ENCODE data around the gene EFHD2.
A peak's percentile ranks its signal among the peaks of the same experiment; 100 is the strongest.

Gene EFHD2

DNA sequence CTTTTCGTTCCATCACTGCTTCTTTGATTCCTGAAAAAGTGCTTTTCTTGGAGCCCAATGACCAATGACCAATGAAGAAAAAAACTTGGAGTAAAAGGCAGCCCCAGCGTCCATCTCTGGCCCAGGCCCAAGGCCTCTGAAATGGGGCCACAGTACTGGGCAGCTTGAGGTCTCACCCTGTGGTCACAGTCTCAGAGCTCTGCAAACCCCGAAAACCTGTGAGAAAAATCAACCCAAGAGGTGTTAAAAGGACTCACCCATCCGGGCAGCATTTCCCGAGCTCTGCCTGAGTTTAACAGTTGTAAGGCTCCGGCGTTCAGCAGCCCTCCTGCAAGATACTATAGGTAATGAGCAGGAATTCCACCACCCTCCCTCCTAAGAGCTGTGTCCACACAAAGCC lies 2.1 kb upstream of the EFHD2 start:
- H3K23ac ChIP-seq (ENCODE audit: low read length): no peak overlapping the region
- no peak overlapping the region for H3K18ac ChIP-seq (ENCODE audit: low read length)
- peaks cover 2% of the 10 kb centered on the region for H3K79me2 ChIP-seq (ENCODE audit: control insufficient read depth, insufficient read depth, low read length, poor library complexity)
- no peaks in the 10 kb centered on the region for H3K36me3 ChIP-seq (ENCODE audit: control insufficient read depth in 1 of 2, insufficient read depth in 2 of 2, low read length in 2 of 2)
- peaks cover 20 to 28% of the 10 kb centered on the region in 2 experiments for H3K4me1 ChIP-seq (ENCODE audit: control insufficient read depth in 1 of 2, insufficient read depth in 2 of 2, low read length in 2 of 2)
- no peak overlapping the region for H3K4me3 ChIP-seq (ENCODE audit: low read depth, low read length)
- no peak overlapping the region for H2BK120ac ChIP-seq (ENCODE audit: insufficient read depth, low read length, poor library complexity)
- no peaks in the 10 kb centered on the region for H3K27me3 ChIP-seq (ENCODE audit: insufficient read depth, low read length)
- H3K4me2 ChIP-seq (ENCODE audit: low read length): no peak overlapping the region
- no peak overlapping the region for H2BK5ac ChIP-seq (ENCODE audit: low read depth, low read length, poor library complexity)
- no peak overlapping the region for H4K8ac ChIP-seq (ENCODE audit: low read depth, low read length)
- no peak overlapping the region for H3K27ac ChIP-seq (ENCODE audit: low read depth, low read length)
- H3K9me3 ChIP-seq (ENCODE audit: insufficient read depth, low read depth, low read length): no peaks in the 10 kb centered on the region
- H3K14ac ChIP-seq (ENCODE audit: low read length): no peak overlapping the region
- peaks cover 11% of the 10 kb centered on the region for H3K79me1 ChIP-seq (ENCODE audit: low read length)
- H2BK12ac ChIP-seq (ENCODE audit: low read length): no peak overlapping the region
- H4K12ac ChIP-seq (ENCODE audit: low read depth, low read length): no peak overlapping the region
- H3K4ac ChIP-seq (ENCODE audit: low read depth, low read length): no peak overlapping the region
- no peak overlapping the region for H4K91ac ChIP-seq (ENCODE audit: low read depth, low read length)
- DNase-seq: no peak
- no peak overlapping the region for H2AFZ ChIP-seq (ENCODE audit: insufficient read depth, low read length, poor library complexity)
- no peak overlapping the region for H3K9ac ChIP-seq (ENCODE audit: low read length)
- no peak overlapping the region for H2AK5ac ChIP-seq (ENCODE audit: low read length)
- WGBS (ENCODE audit: extremely low coverage, insufficient coverage, insufficient read length): no CpG with 5 or more reads among the region's 7 CpGs

DNA sequence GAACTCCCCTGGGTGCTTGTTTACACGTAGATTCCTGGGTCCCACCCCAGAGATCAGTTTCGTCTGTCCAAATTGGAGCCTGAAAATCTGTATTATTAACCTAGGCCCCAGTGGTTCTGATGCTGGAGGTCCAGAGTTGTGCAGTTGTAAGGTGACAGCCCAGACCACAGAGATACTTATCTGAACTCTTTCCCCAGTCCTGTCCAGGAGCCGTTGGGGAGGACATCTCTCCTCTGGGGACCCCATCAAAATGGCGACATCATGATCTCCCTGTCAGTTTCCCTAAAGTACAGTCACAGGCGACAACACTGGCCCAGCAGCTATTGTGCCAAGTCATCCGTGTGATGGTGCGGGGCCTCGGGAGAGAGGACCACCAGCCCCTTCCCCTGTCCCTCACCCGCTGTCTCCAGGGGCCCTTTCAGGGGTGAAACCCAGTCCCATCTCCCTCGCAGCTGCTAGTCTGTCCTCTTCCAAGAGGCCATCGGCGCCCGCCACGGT lies 749 bp upstream of the EFHD2 start:
- Histone ChIP-seq H2BK120ac (ENCODE audit: insufficient read depth, low read length, poor library complexity) (no peak overlapping the region), H4K91ac (ENCODE audit: low read depth, low read length) (no peak overlapping the region), H3K36me3 (ENCODE audit: control insufficient read depth in 1 of 2, insufficient read depth in 2 of 2, low read length in 2 of 2) (no peaks in the 10 kb centered on the region), H3K4me1 (ENCODE audit: control insufficient read depth in 1 of 2, insufficient read depth in 2 of 2, low read length in 2 of 2) (peaks cover 20 to 28% of the 10 kb centered on the region in 2 experiments), H3K27me3 (ENCODE audit: insufficient read depth, low read length) (no peaks in the 10 kb centered on the region), H2AFZ (ENCODE audit: insufficient read depth, low read length, poor library complexity) (no peak overlapping the region), H3K4ac (ENCODE audit: low read depth, low read length) (no peak overlapping the region), H3K9me3 (ENCODE audit: insufficient read depth, low read depth, low read length) (no peaks in the 10 kb centered on the region), H2AK5ac (ENCODE audit: low read length) (no peak overlapping the region), H3K79me1 (ENCODE audit: low read length) (peaks cover 11% of the 10 kb centered on the region), H3K14ac (ENCODE audit: low read length) (no peak overlapping the region), H3K27ac (ENCODE audit: low read depth, low read length) (no peak overlapping the region), H2BK5ac (ENCODE audit: low read depth, low read length, poor library complexity) (no peak overlapping the region), H3K18ac (ENCODE audit: low read length) (peak overlapping the region; percentile 4), H3K9ac (ENCODE audit: low read length) (no peak overlapping the region), H4K12ac (ENCODE audit: low read depth, low read length) (no peak overlapping the region), H3K79me2 (ENCODE audit: control insufficient read depth, insufficient read depth, low read length, poor library complexity) (peaks cover 2% of the 10 kb centered on the region), H2BK12ac (ENCODE audit: low read length) (no peak overlapping the region), H3K23ac (ENCODE audit: low read length) (no peak overlapping the region), H4K8ac (ENCODE audit: low read depth, low read length) (no peak overlapping the region), H3K4me3 (ENCODE audit: low read depth, low read length) (peak overlapping the region; percentile 90), H3K4me2 (ENCODE audit: low read length) (peak overlapping the region; percentile 85)
- WGBS (ENCODE audit: extremely low coverage, insufficient coverage, insufficient read length): no CpG with 5 or more reads among the region's 14 CpGs
- no peak for DNase-seq

DNA sequence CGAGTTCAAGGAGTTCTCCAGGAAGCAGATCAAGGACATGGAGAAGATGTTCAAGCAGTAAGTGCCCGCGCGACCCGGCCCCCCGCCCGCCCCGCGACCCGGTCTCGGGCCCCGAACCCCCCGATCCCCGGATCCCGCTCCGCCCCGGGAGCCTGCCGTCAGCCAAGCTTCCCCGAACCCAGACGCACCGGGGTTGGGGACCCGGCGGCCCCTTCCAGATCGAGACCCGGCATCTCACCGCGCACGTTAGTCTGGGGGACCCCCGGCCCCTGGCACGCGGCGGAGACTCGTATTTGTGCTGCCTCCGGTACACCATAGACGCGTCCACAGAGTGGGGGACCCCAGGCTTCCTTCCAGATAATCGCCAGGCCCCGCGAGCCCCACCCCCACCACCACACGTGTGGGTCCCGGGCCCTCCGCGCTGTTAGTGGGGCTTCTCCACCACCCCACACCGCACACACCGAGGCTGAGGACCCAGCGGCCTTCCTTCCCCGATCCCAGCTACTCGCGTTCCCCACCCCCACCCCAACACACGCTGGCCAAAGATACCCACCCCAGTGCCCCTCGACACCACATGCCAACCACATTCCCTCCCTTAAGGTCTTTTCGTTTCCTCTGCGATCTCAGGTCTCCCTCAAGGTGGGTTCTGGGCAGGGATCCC lies 665 bp downstream of the EFHD2 start:
- Histone ChIP-seq H3K27ac (ENCODE audit: low read depth, low read length) (no peak overlapping the region), H3K79me1 (ENCODE audit: low read length) (peaks cover 11% of the 10 kb centered on the region), H4K8ac (ENCODE audit: low read depth, low read length) (peak overlapping the region; percentile 75), H3K4me1 (ENCODE audit: control insufficient read depth in 1 of 2, insufficient read depth in 2 of 2, low read length in 2 of 2) (peaks cover 20 to 28% of the 10 kb centered on the region in 2 experiments), H3K4ac (ENCODE audit: low read depth, low read length) (peak overlapping the region; percentile 18), H3K18ac (ENCODE audit: low read length) (peak overlapping the region; percentile 64), H3K4me2 (ENCODE audit: low read length) (peak overlapping the region; percentile 85), H3K14ac (ENCODE audit: low read length) (peak overlapping the region; percentile 67), H4K91ac (ENCODE audit: low read depth, low read length) (peak overlapping the region; percentile 56), H3K27me3 (ENCODE audit: insufficient read depth, low read length) (no peaks in the 10 kb centered on the region), H2AFZ (ENCODE audit: insufficient read depth, low read length, poor library complexity) (peak overlapping the region; percentile 55), H3K23ac (ENCODE audit: low read length) (no peak overlapping the region), H3K4me3 (ENCODE audit: low read depth, low read length) (peak overlapping the region; percentile 90), H2AK5ac (ENCODE audit: low read length) (peak overlapping the region; percentile 50), H3K9ac (ENCODE audit: low read length) (peak overlapping the region; percentile 20), H3K36me3 (ENCODE audit: control insufficient read depth in 1 of 2, insufficient read depth in 2 of 2, low read length in 2 of 2) (peaks cover 0 to 2% of the 10 kb centered on the region in 2 experiments), H4K12ac (ENCODE audit: low read depth, low read length) (peak overlapping the region; percentile 43), H3K79me2 (ENCODE audit: control insufficient read depth, insufficient read depth, low read length, poor library complexity) (peaks cover 2% of the 10 kb centered on the region), H2BK5ac (ENCODE audit: low read depth, low read length, poor library complexity) (no peak overlapping the region), H2BK12ac (ENCODE audit: low read length) (no peak overlapping the region), H3K9me3 (ENCODE audit: insufficient read depth, low read depth, low read length) (no peaks in the 10 kb centered on the region), H2BK120ac (ENCODE audit: insufficient read depth, low read length, poor library complexity) (no peak overlapping the region)
- DNase-seq: no peak
- WGBS (ENCODE audit: extremely low coverage, insufficient coverage, insufficient read length): no CpG with 5 or more reads among the region's 53 CpGs

DNA sequence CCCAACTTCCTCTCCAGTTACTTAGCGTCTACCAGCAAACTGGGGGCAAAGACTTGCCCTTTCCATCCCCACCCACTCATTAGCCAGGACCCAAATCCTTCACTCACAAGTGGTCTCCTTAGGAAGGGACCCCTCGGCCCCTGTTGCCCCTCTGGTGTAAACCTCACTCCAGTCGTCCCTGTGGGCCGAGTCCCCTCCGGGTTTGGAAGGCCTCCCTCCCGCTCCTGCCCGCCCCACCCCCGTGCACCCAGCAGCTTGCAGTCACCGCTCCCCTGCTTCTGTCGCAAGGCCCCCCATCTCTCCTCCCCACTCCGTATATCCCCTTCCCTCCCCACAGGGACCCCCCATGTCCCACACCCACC lies 1.2 kb downstream of the EFHD2 start:
- Histone ChIP-seq H3K4ac (ENCODE audit: low read depth, low read length) (peak overlapping the region; percentile 13), H2AFZ (ENCODE audit: insufficient read depth, low read length, poor library complexity) (no peak overlapping the region), H3K9ac (ENCODE audit: low read length) (no peak overlapping the region), H2AK5ac (ENCODE audit: low read length) (peak overlapping the region; percentile 50), H3K79me2 (ENCODE audit: control insufficient read depth, insufficient read depth, low read length, poor library complexity) (peaks cover 2% of the 10 kb centered on the region), H3K27ac (ENCODE audit: low read depth, low read length) (no peak overlapping the region), H4K91ac (ENCODE audit: low read depth, low read length) (no peak overlapping the region), H3K4me1 (ENCODE audit: control insufficient read depth in 1 of 2, insufficient read depth in 2 of 2, low read length in 2 of 2) (peaks cover 23 to 31% of the 10 kb centered on the region in 2 experiments), H3K36me3 (ENCODE audit: control insufficient read depth in 1 of 2, insufficient read depth in 2 of 2, low read length in 2 of 2) (peaks cover 0 to 2% of the 10 kb centered on the region in 2 experiments), H3K9me3 (ENCODE audit: insufficient read depth, low read depth, low read length) (no peaks in the 10 kb centered on the region), H2BK120ac (ENCODE audit: insufficient read depth, low read length, poor library complexity) (no peak overlapping the region), H3K4me3 (ENCODE audit: low read depth, low read length) (peak overlapping the region; percentile 90), H3K14ac (ENCODE audit: low read length) (no peak overlapping the region), H2BK12ac (ENCODE audit: low read length) (no peak overlapping the region), H3K79me1 (ENCODE audit: low read length) (peaks cover 11% of the 10 kb centered on the region), H2BK5ac (ENCODE audit: low read depth, low read length, poor library complexity) (no peak overlapping the region), H3K27me3 (ENCODE audit: insufficient read depth, low read length) (no peaks in the 10 kb centered on the region), H4K8ac (ENCODE audit: low read depth, low read length) (peak overlapping the region; percentile 20), H4K12ac (ENCODE audit: low read depth, low read length) (no peak overlapping the region), H3K18ac (ENCODE audit: low read length) (peak overlapping the region; percentile 22), H3K4me2 (ENCODE audit: low read length) (peak overlapping the region; percentile 85), H3K23ac (ENCODE audit: low read length) (no peak overlapping the region)
- no peak for DNase-seq
- no CpG with 5 or more reads among the region's 11 CpGs for WGBS (ENCODE audit: extremely low coverage, insufficient coverage, insufficient read length)
